A549 (cell line): ENCODE measurements around the gene MAP6. TPM values are rescaled to one million over a fixed set of nuclear protein-coding genes. Genes with fewer than 3 reads are reported as not detected.

Source experiments
- ATAC-seq, 2 experiments: fragments of 200-7000 bp in 1 of 2; fragments of >200 bp in 1 of 2; cut with Nextera tagmentation in 1 of 2; cut with Tn5 transposase in 1 of 2; 3 replicates each; pipeline versions ENCODE4 v1.8.0 to v1.9.1; 2018 to 2020; ENCODE audit warnings: mild to moderate bottlenecking in 1 of 2, moderate library complexity in 1 of 2
- CTCF ChIA-PET: fragments of 300-600 bp; sonication (Branson Sonifier 250); formaldehyde crosslinking; extraction: SDS; loops from one replicate; lab custom pipeline; 2021; ENCODE audit warnings: antibody characterized with exemption, inconsistent platforms; lab: Yijun Ruan, JAX
- POLR2A ChIA-PET: fragments of 350-600 bp; formaldehyde crosslinking; extraction: SDS; loops from one replicate; lab custom pipeline; 2021; ENCODE audit warnings: antibody characterized with exemption, inconsistent platforms; lab: Yijun Ruan, JAX
- DNase-seq, 2 experiments: peaks; one replicate each; pipeline versions ENCODE4 v3.0.0 to v3.0.0-alpha.2; 2011 to 2016; ENCODE audit warnings: low read depth in 1 of 2, low spot score in 1 of 2
- FAIRE-seq: peaks from 2 replicates; lab custom pipeline; 2011; peaks lifted over from hg19 to GRCh38; lab: Jason Lieb, UNC
- H3K27ac ChIP-seq, 2 experiments: fragments of >200 bp; sonication (Bioruptor Twin); formaldehyde crosslinking; 3 replicates each; pipeline ENCODE4 v1.5.1; 2016 to 2017
- H3K4me1 ChIP-seq: fragments of >200 bp; sonication (Bioruptor Twin); formaldehyde crosslinking; 3 replicates; pipeline ENCODE4 v1.6.1; 2016
- H3K4me2 ChIP-seq: fragments of >200 bp; sonication (Bioruptor Twin); formaldehyde crosslinking; 3 replicates; pipeline ENCODE4 v1.6.1; 2016
- H3K4me3 ChIP-seq: fragments of >200 bp; sonication (Bioruptor Twin); formaldehyde crosslinking; 3 replicates; pipeline ENCODE4 v1.5.1; 2016
- H3K9me3 ChIP-seq: fragments of >200 bp; sonication (Bioruptor Twin); formaldehyde crosslinking; 3 replicates; pipeline ENCODE4 v1.6.1; 2016
- CBX8 ChIP-seq: fragments of 200-600 bp; sonication (generic); IDR thresholded peaks from 2 replicates; pipeline ENCODE4 v1.6.1; 2016
- CHD4 ChIP-seq: fragments of 200-600 bp; sonication (generic); IDR thresholded peaks from 2 replicates; pipeline ENCODE4 v1.6.1; 2016; ENCODE audit warnings: antibody characterized with exemption, mild to moderate bottlenecking, borderline replicate concordance
- EHF ChIP-seq: fragments of 250-450 bp; sonication (Bioruptor Pico); IDR thresholded peaks from 2 replicates; pipeline ENCODE4 v1.5.0; 2020; ENCODE audit warnings: mild to moderate bottlenecking
- EHMT2 ChIP-seq: fragments of 200-600 bp; sonication (generic); IDR thresholded peaks from 2 replicates; pipeline ENCODE4 v1.6.1; 2016; ENCODE audit warnings: antibody characterized with exemption, low read depth, mild to moderate bottlenecking, moderate library complexity
- EP300 ChIP-seq, 2 experiments: fragments of >200 bp; sonication (Bioruptor Twin); formaldehyde crosslinking; IDR thresholded peaks; 2 replicates in 1 of 2; 3 replicates in 1 of 2; pipeline ENCODE4 v1.6.1; 2016 to 2017
- FOSB ChIP-seq: fragments of 250-450 bp; sonication (Bioruptor Pico); IDR thresholded peaks from 2 replicates; pipeline ENCODE4 v1.5.0; 2020; ENCODE audit warnings: mild to moderate bottlenecking, moderate library complexity
- FOSL2 ChIP-seq, 2 experiments: fragments of 450-650 bp in 1 of 2; fragments of >200 bp in 1 of 2; sonication (Bioruptor Twin) in 1 of 2; formaldehyde crosslinking; IDR thresholded peaks; 2 replicates each; pipeline versions ENCODE4 v1.5.0 to v1.6.1; 2016 to 2020; ENCODE audit warnings: mild to moderate bottlenecking in 1 of 2, moderate library complexity in 1 of 2
- FOXS1 ChIP-seq: fragments of 250-450 bp; sonication (Bioruptor Pico); IDR thresholded peaks from 2 replicates; pipeline ENCODE4 v1.5.0; 2020; ENCODE audit warnings: mild to moderate bottlenecking, moderate library complexity
- HDAC2 ChIP-seq: fragments of 200-600 bp; sonication (generic); IDR thresholded peaks from 2 replicates; pipeline ENCODE4 v1.6.1; 2016
- HOXB13 ChIP-seq: fragments of 250-450 bp; sonication (Bioruptor Pico); IDR thresholded peaks from 2 replicates; pipeline ENCODE4 v1.5.0; 2020; ENCODE audit warnings: low read depth, mild to moderate bottlenecking, moderate library complexity
- JUNB ChIP-seq: fragments of >200 bp; sonication (Bioruptor Twin); formaldehyde crosslinking; IDR thresholded peaks from 2 replicates; pipeline ENCODE4 v1.6.1; 2016
- KDM1A ChIP-seq: fragments of 200-600 bp; sonication (generic); IDR thresholded peaks from 2 replicates; pipeline ENCODE4 v1.6.1; 2016; ENCODE audit warnings: low read depth, mild to moderate bottlenecking
- KDM5A ChIP-seq: fragments of 200-600 bp; sonication (generic); IDR thresholded peaks from 2 replicates; pipeline ENCODE4 v1.6.1; 2016; ENCODE audit warnings: antibody characterized with exemption, mild to moderate bottlenecking
- MAFK ChIP-seq: fragments of 450-650 bp; IDR thresholded peaks from 2 replicates; pipeline ENCODE4 v1.6.1; 2014; ENCODE audit not compliant: partially characterized antibody
- MAZ ChIP-seq: fragments of 150-350 bp; IDR thresholded peaks from 2 replicates; pipeline ENCODE4 v1.6.1; 2014; ENCODE audit warnings: antibody characterized with exemption, low read depth, low read length, borderline replicate concordance
- NPAS2 ChIP-seq: fragments of 250-450 bp; sonication (Bioruptor Pico); IDR thresholded peaks from 2 replicates; pipeline ENCODE4 v1.8.0; 2022; ENCODE audit warnings: mild to moderate bottlenecking, moderate library complexity, borderline replicate concordance
- NR3C1 ChIP-seq: fragments of >200 bp; sonication (Bioruptor Twin); formaldehyde crosslinking; IDR thresholded peaks from 3 replicates; pipeline ENCODE4 v1.6.1; 2017
- PHF8 ChIP-seq: fragments of 200-600 bp; sonication (generic); IDR thresholded peaks from 2 replicates; pipeline ENCODE4 v1.6.1; 2016; ENCODE audit warnings: low read depth, mild to moderate bottlenecking, antibody characterized with exemption, moderate library complexity, borderline replicate concordance
- POLR2A ChIP-seq: IDR thresholded peaks from 2 replicates; pipeline ENCODE4 v1.6.1; 2012; ENCODE audit warnings: mild to moderate bottlenecking, low read length
- RAD21 ChIP-seq, 2 experiments: fragments of >200 bp in 1 of 2; sonication (Bioruptor Twin) in 1 of 2; formaldehyde crosslinking in 1 of 2; IDR thresholded peaks in 1 of 2; conservative IDR thresholded peaks in 1 of 2; 2 replicates in 1 of 2; 3 replicates in 1 of 2; pipeline ENCODE4 v1.6.1; 2012 to 2018; ENCODE audit warnings: inconsistent platforms in 1 of 2
- RCOR1 ChIP-seq: fragments of 150-350 bp; IDR thresholded peaks from 2 replicates; pipeline ENCODE4 v1.6.1; 2014; ENCODE audit warnings: antibody characterized with exemption, low read length, low read depth
- RFX5 ChIP-seq: fragments of 450-650 bp; IDR thresholded peaks from 2 replicates; pipeline ENCODE4 v1.7.1; 2014; ENCODE audit warnings: antibody characterized with exemption, mild to moderate bottlenecking, moderate library complexity
- RNF2 ChIP-seq: fragments of 200-600 bp; sonication (generic); IDR thresholded peaks from 2 replicates; pipeline ENCODE4 v1.6.1; 2016; ENCODE audit warnings: low read depth, mild to moderate bottlenecking, antibody characterized with exemption, moderate library complexity, borderline replicate concordance
- SMC3 ChIP-seq: fragments of >200 bp; sonication (Bioruptor Twin); formaldehyde crosslinking; IDR thresholded peaks from 3 replicates; pipeline ENCODE4 v1.6.1; 2018; ENCODE audit warnings: inconsistent platforms
- TFCP2L1 ChIP-seq: fragments of 250-450 bp; sonication (Bioruptor Pico); IDR thresholded peaks from 2 replicates; pipeline ENCODE4 v1.5.0; 2021; ENCODE audit warnings: mild to moderate bottlenecking
- ZFP36 ChIP-seq: fragments of 450-650 bp; IDR thresholded peaks from 2 replicates; pipeline ENCODE4 v1.6.1; 2014; ENCODE audit warnings: borderline replicate concordance; ENCODE audit not compliant: partially characterized antibody
- WGBS: methylation state at CpG from one replicate; pipeline ENCODE4 v1.1.6; 2017; ENCODE audit errors: missing lambda C conversion rate; 5-methylcytosine and 5-hydroxymethylcytosine counted together
- polyA plus RNA-seq, 4 experiments: library from polyadenylated mRNA; depleted of rRNA in 3 of 4; stranded (reverse); fragments of >200 nt; fragmentation: RNase III in 1 of 4; extraction: RNeasy Plus Mini Kit Qiagen cat#74134 plus additional on column Dnase treatment in 1 of 4; gene quantifications; 2 replicates in 3 of 4; 3 replicates in 1 of 4; pipeline ENCODE4 v1.2.3, GENCODE V29; 2011 to 2017
- TF ChIP-seq, protein P1 (sequence below): IDR thresholded peaks from 2 replicates; pipeline ENCODE4 v1.6.1; 2012; ENCODE audit warnings: low read depth, borderline replicate concordance
- TF ChIP-seq, protein P2 (sequence below): IDR thresholded peaks from 2 replicates; pipeline ENCODE4 v1.6.1; 2012
- TF ChIP-seq, protein P3 (sequence below): fragments of 200-600 bp; sonication (generic); IDR thresholded peaks from 2 replicates; pipeline ENCODE4 v1.6.1; 2016; ENCODE audit warnings: antibody characterized with exemption, mild to moderate bottlenecking, moderate library complexity
- TF ChIP-seq, protein P4 (sequence below): fragments of >200 bp; sonication (Bioruptor Twin); formaldehyde crosslinking; IDR thresholded peaks from 2 replicates; pipeline ENCODE4 v1.6.1; 2016
- TF ChIP-seq, protein P5 (sequence below): fragments of >200 bp; sonication (Bioruptor Twin); formaldehyde crosslinking; IDR thresholded peaks from 3 replicates; pipeline ENCODE4 v1.5.1; 2016

The MAP6 gene
- polyA plus RNA-seq, 2 of the 4 experiments (the other 2 are of a cell fraction) = 1.1 to 2.1 TPM

DNA sequence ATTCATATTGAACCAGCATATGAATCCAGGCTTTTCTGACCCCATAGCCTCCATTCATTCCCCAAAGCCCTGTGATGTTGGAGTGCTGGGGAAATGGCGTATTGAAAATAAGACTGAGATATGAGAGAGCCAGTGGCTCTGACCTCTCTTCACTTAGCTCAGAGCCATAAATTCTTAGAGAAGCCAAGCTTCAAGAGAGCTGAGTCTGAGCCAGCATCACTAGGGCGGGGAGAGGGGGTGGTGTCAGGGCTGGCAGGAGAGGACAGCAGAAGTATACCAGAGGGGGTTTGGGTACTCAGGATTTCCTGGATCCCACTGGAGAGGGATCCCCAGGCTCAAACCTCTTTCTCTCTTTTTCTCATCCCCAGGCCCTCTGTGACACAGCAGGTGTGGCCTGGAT is 32.1 kb upstream of the MAP6 start:
- H3K4me3 ChIP-seq = no peak overlapping the region
- H3K4me2 ChIP-seq = no peak overlapping the region
- H3K27ac ChIP-seq = no peak overlapping the region
- ATAC-seq (no peak), FAIRE-seq (no peak), DNase-seq (no peak)
- ChIA-PET CTCF (interaction anchor here (1.5 kb wide), 1 partner anchor 22 kb away, joined by 3 read pairs; no protein-coding TSS in a partner anchor), POLR2A (no interaction called here)
- no peaks in the 10 kb centered on the region for H3K9me3 ChIP-seq
- 70% methylated on average over 2 of the region's 2 CpGs for WGBS
- no peak for TF ChIP-seq HOXB13 (CRISPR knock-in tag)
- TF ChIP-seq KDM5A = no peak
- no peak for TF ChIP-seq FOSL2 (IDR thresholded peaks at IDR 0.05)
- no peak for TF ChIP-seq FOSL2 (CRISPR knock-in tag; IDR thresholded peaks at IDR 0.05)
- TF ChIP-seq EP300 (IDR thresholded peaks at IDR 0.05) = no peak
- TF ChIP-seq JUNB = no peak
- no peak for TF ChIP-seq RFX5
- TF ChIP-seq, protein P1, sequence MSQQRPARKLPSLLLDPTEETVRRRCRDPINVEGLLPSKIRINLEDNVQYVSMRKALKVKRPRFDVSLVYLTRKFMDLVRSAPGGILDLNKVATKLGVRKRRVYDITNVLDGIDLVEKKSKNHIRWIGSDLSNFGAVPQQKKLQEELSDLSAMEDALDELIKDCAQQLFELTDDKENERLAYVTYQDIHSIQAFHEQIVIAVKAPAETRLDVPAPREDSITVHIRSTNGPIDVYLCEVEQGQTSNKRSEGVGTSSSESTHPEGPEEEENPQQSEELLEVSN = no peak
- TF ChIP-seq, protein P2, sequence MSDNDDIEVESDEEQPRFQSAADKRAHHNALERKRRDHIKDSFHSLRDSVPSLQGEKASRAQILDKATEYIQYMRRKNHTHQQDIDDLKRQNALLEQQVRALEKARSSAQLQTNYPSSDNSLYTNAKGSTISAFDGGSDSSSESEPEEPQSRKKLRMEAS = no peak
- no peak for TF ChIP-seq EHMT2
- TF ChIP-seq SMC3 = no peak
- no peak for TF ChIP-seq FOSB
- no peak for TF ChIP-seq TFCP2L1 (CRISPR knock-in tag)
- no peak for TF ChIP-seq PHF8
- no peak for TF ChIP-seq RAD21 (conservative IDR thresholded peaks at IDR 0.05 in 1 of 2, IDR thresholded peaks at IDR 0.05 in 1 of 2)
- no peak for TF ChIP-seq KDM1A
- TF ChIP-seq, protein P3, sequence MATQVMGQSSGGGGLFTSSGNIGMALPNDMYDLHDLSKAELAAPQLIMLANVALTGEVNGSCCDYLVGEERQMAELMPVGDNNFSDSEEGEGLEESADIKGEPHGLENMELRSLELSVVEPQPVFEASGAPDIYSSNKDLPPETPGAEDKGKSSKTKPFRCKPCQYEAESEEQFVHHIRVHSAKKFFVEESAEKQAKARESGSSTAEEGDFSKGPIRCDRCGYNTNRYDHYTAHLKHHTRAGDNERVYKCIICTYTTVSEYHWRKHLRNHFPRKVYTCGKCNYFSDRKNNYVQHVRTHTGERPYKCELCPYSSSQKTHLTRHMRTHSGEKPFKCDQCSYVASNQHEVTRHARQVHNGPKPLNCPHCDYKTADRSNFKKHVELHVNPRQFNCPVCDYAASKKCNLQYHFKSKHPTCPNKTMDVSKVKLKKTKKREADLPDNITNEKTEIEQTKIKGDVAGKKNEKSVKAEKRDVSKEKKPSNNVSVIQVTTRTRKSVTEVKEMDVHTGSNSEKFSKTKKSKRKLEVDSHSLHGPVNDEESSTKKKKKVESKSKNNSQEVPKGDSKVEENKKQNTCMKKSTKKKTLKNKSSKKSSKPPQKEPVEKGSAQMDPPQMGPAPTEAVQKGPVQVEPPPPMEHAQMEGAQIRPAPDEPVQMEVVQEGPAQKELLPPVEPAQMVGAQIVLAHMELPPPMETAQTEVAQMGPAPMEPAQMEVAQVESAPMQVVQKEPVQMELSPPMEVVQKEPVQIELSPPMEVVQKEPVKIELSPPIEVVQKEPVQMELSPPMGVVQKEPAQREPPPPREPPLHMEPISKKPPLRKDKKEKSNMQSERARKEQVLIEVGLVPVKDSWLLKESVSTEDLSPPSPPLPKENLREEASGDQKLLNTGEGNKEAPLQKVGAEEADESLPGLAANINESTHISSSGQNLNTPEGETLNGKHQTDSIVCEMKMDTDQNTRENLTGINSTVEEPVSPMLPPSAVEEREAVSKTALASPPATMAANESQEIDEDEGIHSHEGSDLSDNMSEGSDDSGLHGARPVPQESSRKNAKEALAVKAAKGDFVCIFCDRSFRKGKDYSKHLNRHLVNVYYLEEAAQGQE = no peak
- TF ChIP-seq NR3C1 = no peak
- TF ChIP-seq CHD4 = no peak
- no peaks in the 10 kb centered on the region for H3K4me1 ChIP-seq

DNA sequence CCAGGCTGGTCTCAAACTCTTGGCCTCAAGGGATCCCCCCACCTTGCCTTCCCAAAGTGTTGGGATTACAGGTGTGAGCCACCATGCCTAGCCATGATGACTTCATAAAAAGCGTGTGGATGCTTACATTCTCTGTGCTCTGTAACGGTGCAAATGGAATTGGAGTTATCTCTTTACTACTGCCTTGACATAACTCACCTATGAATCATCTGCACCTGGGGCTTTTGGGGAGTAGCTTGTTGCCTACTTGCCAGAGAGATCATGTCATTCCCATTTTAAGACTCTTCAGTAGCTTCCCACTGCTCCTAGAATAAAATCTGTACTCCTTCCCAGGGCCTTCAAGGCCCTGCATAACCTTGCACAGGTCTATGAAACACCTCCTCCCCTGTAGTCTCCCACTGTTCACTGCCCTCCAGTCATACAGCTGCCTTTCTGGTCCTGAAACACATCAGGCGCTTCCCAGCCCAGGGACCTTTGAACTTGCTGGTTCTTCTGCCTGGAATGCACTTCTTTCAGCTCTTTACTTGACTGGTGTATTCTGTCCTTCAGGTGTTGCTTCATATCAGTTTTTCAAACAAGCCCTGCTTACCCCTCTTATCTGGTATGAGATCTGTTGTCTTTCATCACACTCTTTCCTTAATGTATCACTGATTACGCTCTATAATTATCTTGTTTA is 29.2 kb upstream of the MAP6 start:
- H3K4me1 ChIP-seq = no peaks in the 10 kb centered on the region
- no peak overlapping the region for H3K4me3 ChIP-seq
- POLR2A ChIA-PET = no interaction called here
- peaks cover 11% of the 10 kb centered on the region; the same call in 1 of the 3 replicates for H3K9me3 ChIP-seq
- FAIRE-seq (no peak), DNase-seq (no peak), ATAC-seq (peak; percentile 24 to 31; a peak in 2 of 6 replicates)
- 22% methylated on average over 4 of the region's 4 CpGs for WGBS
- H3K4me2 ChIP-seq = no peak overlapping the region
- no peak overlapping the region for H3K27ac ChIP-seq
- TF ChIP-seq SMC3 (no peak), MAZ (no peak), HDAC2 (no peak), MAFK (no peak), NPAS2 (CRISPR knock-in tag) (no peak), EHF (CRISPR knock-in tag) (no peak), POLR2A (no peak), CBX8 (no peak), RNF2 (no peak), EP300 (IDR thresholded peaks at IDR 0.05) (no peak), ZFP36 (no peak), EHMT2 (no peak), FOXS1 (CRISPR knock-in tag) (no peak), RCOR1 (no peak), PHF8 (no peak)
- TF ChIP-seq, protein P1 = no peak
- TF ChIP-seq, protein P4, sequence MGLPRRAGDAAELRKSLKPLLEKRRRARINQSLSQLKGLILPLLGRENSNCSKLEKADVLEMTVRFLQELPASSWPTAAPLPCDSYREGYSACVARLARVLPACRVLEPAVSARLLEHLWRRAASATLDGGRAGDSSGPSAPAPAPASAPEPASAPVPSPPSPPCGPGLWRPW = no peak
- TF ChIP-seq, protein P5, sequence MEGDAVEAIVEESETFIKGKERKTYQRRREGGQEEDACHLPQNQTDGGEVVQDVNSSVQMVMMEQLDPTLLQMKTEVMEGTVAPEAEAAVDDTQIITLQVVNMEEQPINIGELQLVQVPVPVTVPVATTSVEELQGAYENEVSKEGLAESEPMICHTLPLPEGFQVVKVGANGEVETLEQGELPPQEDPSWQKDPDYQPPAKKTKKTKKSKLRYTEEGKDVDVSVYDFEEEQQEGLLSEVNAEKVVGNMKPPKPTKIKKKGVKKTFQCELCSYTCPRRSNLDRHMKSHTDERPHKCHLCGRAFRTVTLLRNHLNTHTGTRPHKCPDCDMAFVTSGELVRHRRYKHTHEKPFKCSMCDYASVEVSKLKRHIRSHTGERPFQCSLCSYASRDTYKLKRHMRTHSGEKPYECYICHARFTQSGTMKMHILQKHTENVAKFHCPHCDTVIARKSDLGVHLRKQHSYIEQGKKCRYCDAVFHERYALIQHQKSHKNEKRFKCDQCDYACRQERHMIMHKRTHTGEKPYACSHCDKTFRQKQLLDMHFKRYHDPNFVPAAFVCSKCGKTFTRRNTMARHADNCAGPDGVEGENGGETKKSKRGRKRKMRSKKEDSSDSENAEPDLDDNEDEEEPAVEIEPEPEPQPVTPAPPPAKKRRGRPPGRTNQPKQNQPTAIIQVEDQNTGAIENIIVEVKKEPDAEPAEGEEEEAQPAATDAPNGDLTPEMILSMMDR = no peak
- CTCF ChIA-PET = interaction anchor here (0.7 to 1.8 kb wide), 3 partner anchors 8 to 30 kb away, joined by 3 to 6 read pairs (median 5); no protein-coding TSS in a partner anchor
